VCaP (cell line): Measurements from ENCODE around the gene TENM4.

Source experiments
- H3K27ac ChIP-seq: fragments of 450-650 bp; 2 replicates; pipeline ENCODE4 v1.5.1; 2017
- TF ChIP-seq, protein P1 (sequence below): fragments of 450-650 bp; conservative IDR thresholded peaks from 2 replicates; pipeline ENCODE4 v1.5.1; 2017; ENCODE audit warnings: mild to moderate bottlenecking, moderate library complexity

TENM4 gene

DNA sequence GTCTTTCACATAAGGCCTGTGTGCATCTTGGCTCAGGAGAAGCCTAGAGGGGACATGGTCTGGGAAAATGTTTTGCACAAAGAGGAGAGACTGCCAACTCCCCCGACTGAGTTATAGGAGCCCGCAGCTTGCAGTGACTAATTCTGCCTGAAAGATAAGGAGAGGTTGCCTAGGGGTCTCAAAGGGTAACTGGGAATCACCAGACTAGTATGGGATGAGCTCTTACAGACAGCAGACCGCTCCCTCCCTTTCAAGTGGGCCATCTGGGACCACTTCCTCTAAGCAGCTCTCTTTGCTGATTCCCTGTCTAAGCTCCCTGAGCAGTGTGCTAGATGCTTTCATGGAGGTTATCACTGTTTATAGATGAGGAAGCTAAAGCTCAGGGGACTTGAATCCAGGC is 105.1 kb downstream of the TENM4 start:
- TF ChIP-seq, protein P1, sequence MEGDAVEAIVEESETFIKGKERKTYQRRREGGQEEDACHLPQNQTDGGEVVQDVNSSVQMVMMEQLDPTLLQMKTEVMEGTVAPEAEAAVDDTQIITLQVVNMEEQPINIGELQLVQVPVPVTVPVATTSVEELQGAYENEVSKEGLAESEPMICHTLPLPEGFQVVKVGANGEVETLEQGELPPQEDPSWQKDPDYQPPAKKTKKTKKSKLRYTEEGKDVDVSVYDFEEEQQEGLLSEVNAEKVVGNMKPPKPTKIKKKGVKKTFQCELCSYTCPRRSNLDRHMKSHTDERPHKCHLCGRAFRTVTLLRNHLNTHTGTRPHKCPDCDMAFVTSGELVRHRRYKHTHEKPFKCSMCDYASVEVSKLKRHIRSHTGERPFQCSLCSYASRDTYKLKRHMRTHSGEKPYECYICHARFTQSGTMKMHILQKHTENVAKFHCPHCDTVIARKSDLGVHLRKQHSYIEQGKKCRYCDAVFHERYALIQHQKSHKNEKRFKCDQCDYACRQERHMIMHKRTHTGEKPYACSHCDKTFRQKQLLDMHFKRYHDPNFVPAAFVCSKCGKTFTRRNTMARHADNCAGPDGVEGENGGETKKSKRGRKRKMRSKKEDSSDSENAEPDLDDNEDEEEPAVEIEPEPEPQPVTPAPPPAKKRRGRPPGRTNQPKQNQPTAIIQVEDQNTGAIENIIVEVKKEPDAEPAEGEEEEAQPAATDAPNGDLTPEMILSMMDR, result no peak
- H3K27ac ChIP-seq, result no peak overlapping the region

DNA sequence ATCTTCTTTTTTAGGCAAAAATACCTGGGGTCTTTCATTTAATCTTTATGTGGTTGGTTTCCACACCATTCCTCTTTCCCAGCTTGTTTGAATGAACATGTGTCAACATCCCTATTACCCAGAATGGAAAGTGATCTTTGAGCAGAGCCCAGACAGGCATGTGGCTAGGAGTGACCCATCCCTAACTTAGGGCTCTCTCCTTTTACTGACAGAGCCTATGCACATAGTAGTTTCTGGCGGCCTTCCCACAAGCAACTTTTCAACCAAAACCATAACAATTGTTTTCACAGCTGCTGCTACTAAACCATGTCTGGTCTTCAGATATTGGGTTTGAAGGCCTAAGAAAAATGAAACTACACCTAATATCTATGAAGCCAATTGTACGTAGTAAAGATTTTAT is 107.5 kb downstream of the TENM4 start:
- TF ChIP-seq, protein P1, result no peak
- H3K27ac ChIP-seq, result no peak overlapping the region

DNA sequence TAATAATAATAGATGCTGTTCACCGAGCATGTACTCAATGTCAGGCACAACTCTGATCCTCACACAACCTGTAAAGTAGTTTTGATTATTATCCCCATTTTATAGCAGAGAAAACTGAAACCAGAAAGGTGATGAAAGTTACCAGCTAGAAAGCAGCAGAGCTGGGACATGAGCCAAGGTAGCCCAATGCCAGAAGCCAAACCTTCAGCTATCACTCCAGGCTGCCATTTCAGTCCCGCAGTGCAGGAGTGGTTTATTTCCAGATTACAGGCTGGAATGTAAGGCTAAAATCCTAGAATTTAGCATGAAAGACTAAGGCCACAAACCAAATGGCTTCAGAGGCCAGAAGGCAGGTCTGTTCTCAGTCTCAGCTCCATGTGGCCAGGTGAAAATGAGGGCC is 108.8 kb downstream of the TENM4 start:
- TF ChIP-seq, protein P1, result no peak

DNA sequence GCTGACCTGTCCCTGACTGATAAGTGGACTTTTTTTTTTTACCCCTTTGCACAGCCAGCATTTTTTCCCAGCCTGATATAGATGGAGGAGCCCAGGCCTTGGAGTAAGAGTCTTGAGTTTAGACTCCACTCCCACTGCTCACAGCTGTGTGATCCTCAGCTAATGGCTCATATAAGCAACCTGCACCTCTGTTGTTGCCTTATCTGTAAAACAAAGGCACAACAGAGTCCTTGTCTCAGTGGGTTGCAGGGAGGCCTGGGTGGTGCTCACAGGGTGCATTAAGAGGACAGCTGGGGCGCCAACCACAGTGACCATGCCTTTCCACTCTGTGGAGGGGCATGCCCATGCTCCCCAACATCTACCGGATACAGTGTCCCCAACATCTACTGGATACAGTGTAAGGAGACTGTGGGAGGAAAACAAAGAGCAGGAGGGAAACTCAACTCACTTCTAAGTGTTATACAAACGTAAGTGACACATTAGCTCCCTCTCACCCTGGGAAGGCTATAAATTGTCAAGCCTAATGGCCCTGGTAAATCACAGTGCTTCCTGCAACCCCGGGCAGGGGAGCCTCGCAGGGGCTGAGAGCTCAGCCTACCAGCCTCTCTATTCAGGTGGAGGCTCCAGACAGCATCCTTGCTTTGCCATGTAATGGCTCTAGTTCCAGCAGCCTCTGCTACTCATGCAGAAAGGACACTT is 109.5 kb downstream of the TENM4 start:
- H3K27ac ChIP-seq, result no peak overlapping the region
- TF ChIP-seq, protein P1, result no peak

More for the DNA sequence above, 108.8 kb downstream of the TENM4 start:
- no peak overlapping the region for H3K27ac ChIP-seq

DNA sequence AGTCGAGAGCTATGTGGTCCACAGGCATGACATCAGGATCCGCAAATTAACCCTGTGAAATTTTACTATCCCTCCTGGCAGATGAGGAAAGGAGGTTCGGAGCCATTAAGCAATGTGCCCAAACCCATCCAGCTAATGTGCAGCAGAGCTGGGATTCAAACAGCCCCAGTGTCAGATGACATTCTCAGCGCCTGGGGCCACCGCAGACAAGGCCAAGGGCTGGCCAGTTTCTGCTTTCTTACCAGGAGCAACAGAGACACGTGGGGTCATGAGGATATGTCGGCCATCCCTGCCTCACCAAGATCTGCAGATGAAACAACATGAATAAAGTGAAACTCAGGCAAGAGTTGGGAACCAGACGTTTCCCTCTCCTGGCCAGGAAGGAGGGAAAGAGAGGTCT is 110.2 kb downstream of the TENM4 start:
- no peak overlapping the region for H3K27ac ChIP-seq
- TF ChIP-seq, protein P1, result no peak

DNA sequence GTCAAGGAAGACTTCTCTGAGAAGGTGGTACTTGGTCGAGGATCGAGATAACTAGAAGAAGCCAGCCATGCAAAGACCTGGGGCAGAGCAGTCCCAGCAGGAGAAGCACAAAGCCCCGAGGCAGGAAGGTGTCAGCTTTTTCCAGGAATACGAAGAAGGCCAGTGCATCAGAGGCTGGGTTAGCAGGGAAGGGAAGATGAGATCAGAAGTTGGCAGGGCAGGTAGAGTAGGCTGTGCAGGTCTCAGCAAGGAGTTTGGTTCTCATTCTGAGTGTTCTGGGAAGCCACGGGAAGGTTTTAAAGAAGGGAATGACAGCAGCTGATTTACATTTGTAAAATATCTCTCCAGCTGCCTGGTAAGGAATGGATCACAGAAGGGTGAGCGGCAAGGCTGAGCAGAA is 111.3 kb downstream of the TENM4 start:
- TF ChIP-seq, protein P1, result no peak
- no peak overlapping the region for H3K27ac ChIP-seq

DNA sequence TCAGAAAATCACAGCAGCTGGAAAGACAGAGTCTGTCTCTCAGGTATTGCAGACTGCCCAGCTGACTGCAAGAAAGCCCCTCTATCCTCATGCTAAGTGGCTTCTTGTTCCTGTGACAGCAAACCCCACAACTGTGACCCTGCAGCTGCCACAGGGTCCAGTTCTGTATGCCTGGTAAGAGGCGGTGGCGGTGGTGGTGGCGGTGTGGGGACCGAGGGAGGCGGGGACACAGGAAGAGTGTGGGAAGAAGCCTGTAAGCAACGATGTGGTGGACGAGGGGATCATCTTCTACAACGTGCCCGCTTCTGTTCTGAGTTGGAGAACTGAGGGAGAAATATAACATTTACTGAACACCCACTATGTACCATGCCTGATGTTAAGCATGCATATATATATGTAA is 112.4 kb downstream of the TENM4 start:
- H3K27ac ChIP-seq, result no peak overlapping the region
- TF ChIP-seq, protein P1, result no peak
